Large intestine (tissue), 12 donors: ENCODE measurements around the gene TMEM186. TPM values are rescaled to one million over a fixed set of nuclear protein-coding genes. Genes with fewer than 3 reads are reported as not detected.
"Not testable (repeated sequence)": the region's sequence is repeated elsewhere in the genome, so short reads cannot be mapped to it uniquely, and the experiment has no call there.

ENCODE experiments used
- DNase-seq, 2 donors: peaks; one replicate each; pipeline versions ENCODE4 v3.0.0 to v3.0.0-alpha.2; 2013
- H3K27ac ChIP-seq: one replicate; pipeline ENCODE4 v1.5.1; 2013; ENCODE audit warnings: low read length
- H3K27me3 ChIP-seq: 2 replicates; pipeline ENCODE4 v1.6.1; 2013; ENCODE audit warnings: low read length; ENCODE audit not compliant: control insufficient read depth, insufficient read depth
- H3K36me3 ChIP-seq: 2 replicates; pipeline ENCODE4 v1.6.1; 2013; ENCODE audit warnings: low read length; ENCODE audit not compliant: control insufficient read depth, insufficient read depth
- H3K4me1 ChIP-seq: one replicate; pipeline ENCODE4 v1.6.1; 2013; ENCODE audit warnings: low read length; ENCODE audit not compliant: control insufficient read depth, insufficient read depth
- H3K4me3 ChIP-seq: one replicate; pipeline ENCODE4 v1.5.1; 2013; ENCODE audit warnings: low read length
- H3K9me3 ChIP-seq: one replicate; pipeline ENCODE4 v1.6.1; 2013; ENCODE audit warnings: mild to moderate bottlenecking, low read depth, low read length, moderate library complexity; ENCODE audit not compliant: control insufficient read depth
- WGBS: methylation state at CpG from one replicate; pipeline ENCODE4 v1.1.5; 2013; ENCODE audit warnings: low lambda C conversion rate; ENCODE audit not compliant: insufficient coverage; 5-methylcytosine and 5-hydroxymethylcytosine counted together
- long read RNA-seq, 11 donors: transcript quantifications; one replicate each; lab custom pipeline, GENCODE V29; 2026
- polyA plus RNA-seq: library from polyadenylated mRNA; unstranded; fragments of 120-200 nt; gene quantifications from one replicate; pipeline ENCODE4 v1.2.1, GENCODE V29; 2013

TMEM186 gene
- 19.4 TPM for polyA plus RNA-seq
- long read RNA-seq, donor 1, partial matches to known transcripts: 0 of 1 reads
- long read RNA-seq, donor 1, other reads (novel, unspliced or antisense): 0 of 1 reads
- long read RNA-seq, donor 2, transcript TMEM186-201 (2 exons, 1,448 nt): major isoform, 5 of 5 reads
- long read RNA-seq, donor 2, partial matches to known transcripts: 0 of 5 reads
- long read RNA-seq, donor 2, other reads (novel, unspliced or antisense): 0 of 5 reads
- long read RNA-seq, donor 3: 0 reads
- long read RNA-seq, donor 4, partial matches to known transcripts: 0 of 2 reads
- long read RNA-seq, donor 4, other reads (novel, unspliced or antisense): 0 of 2 reads
- long read RNA-seq, donor 5, partial matches to known transcripts: 26 of 30 reads
- long read RNA-seq, donor 5, other reads (novel, unspliced or antisense): 0 of 30 reads
- long read RNA-seq, donor 6, transcript TMEM186-201 (2 exons, 1,448 nt): major isoform, 5 of 118 reads
- long read RNA-seq, donor 6, partial matches to known transcripts: 101 of 118 reads
- long read RNA-seq, donor 6, other reads (novel, unspliced or antisense): 12 of 118 reads
- long read RNA-seq, donor 7, partial matches to known transcripts: 0 of 1 reads
- long read RNA-seq, donor 7, other reads (novel, unspliced or antisense): 0 of 1 reads
- long read RNA-seq, donor 8, transcript TMEM186-201 (2 exons, 1,448 nt): major isoform, 5 of 5 reads
- long read RNA-seq, donor 8, partial matches to known transcripts: 0 of 5 reads
- long read RNA-seq, donor 8, other reads (novel, unspliced or antisense): 0 of 5 reads
- long read RNA-seq, donor 9, transcript TMEM186-201 (2 exons, 1,448 nt): major isoform, 5 of 37 reads
- long read RNA-seq, donor 9, partial matches to known transcripts: 32 of 37 reads
- long read RNA-seq, donor 9, other reads (novel, unspliced or antisense): 0 of 37 reads
- long read RNA-seq, donor 10, transcript TMEM186-201 (2 exons, 1,448 nt): major isoform, 7 of 78 reads
- long read RNA-seq, donor 10, partial matches to known transcripts: 59 of 78 reads
- long read RNA-seq, donor 10, other reads (novel, unspliced or antisense): 12 of 78 reads
- long read RNA-seq, donor 11, transcript TMEM186-201 (2 exons, 1,448 nt): major isoform, 8 of 8 reads
- long read RNA-seq, donor 11, partial matches to known transcripts: 0 of 8 reads
- long read RNA-seq, donor 11, other reads (novel, unspliced or antisense): 0 of 8 reads

- H3K36me3 ChIP-seq: peaks cover 11% of the 10 kb centered on the region
- no CpG with 5 or more reads among the region's 61 CpGs for whole genome bisulfite sequencing
- H3K9me3 ChIP-seq: no peaks in the 10 kb centered on the region
- peaks cover 16% of the 10 kb centered on the region for H3K4me1 ChIP-seq
- DNase-seq: peak; percentile 97 to 98
- no peaks in the 10 kb centered on the region for H3K27me3 ChIP-seq
- peak within 1 kb of the TSS; percentile 86 for H3K27ac ChIP-seq
- H3K4me3 ChIP-seq: peak within 1 kb of the TSS; percentile 96
These were observed at the start of gene TMEM186, which contains the start of gene PMM2 for GRCh38 chr16:8797364-8798173. Gene TMEM186 (minus strand): TSS chr16:8797639. CDS start chr16:8797614, 25 bp downstream. Gene PMM2 (plus strand): TSS chr16:8797839. CDS start chr16:8797883, 44 bp downstream.

GRCh38 chr16:8847145-8847544 lies 49.7 kb upstream of the TMEM186 start:
- Histone ChIP-seq H3K9me3 (no peaks in the 10 kb centered on the region), H3K4me3 (no peak overlapping the region), H3K27ac (no peak overlapping the region), H3K27me3 (no peaks in the 10 kb centered on the region), H3K4me1 (no peaks in the 10 kb centered on the region), H3K36me3 (peaks cover 49% of the 10 kb centered on the region)
- no CpG with 5 or more reads among the region's 13 CpGs for WGBS
- DNase-seq: no peak

- H3K27me3 ChIP-seq: no peaks in the 10 kb centered on the region
- 40% methylated on average over 1 of the region's 10 CpGs for WGBS
- no peak overlapping the region for H3K4me3 ChIP-seq
- H3K9me3 ChIP-seq: no peaks in the 10 kb centered on the region
- peaks cover 43% of the 10 kb centered on the region for H3K36me3 ChIP-seq
- H3K27ac ChIP-seq: no peak overlapping the region
- H3K4me1 ChIP-seq: no peaks in the 10 kb centered on the region
- no peak for DNase-seq
These were observed 49.0 kb upstream of the TMEM186 start for GRCh38 chr16:8846401-8846932.

- H3K4me3 ChIP-seq: no peak overlapping the region
- no CpG with 5 or more reads among the region's 7 CpGs for WGBS
- H3K27me3 ChIP-seq: no peaks in the 10 kb centered on the region
- no peak for DNase-seq
- H3K36me3 ChIP-seq: peaks cover 40% of the 10 kb centered on the region
- H3K27ac ChIP-seq: no peak overlapping the region
- no peaks in the 10 kb centered on the region for H3K4me1 ChIP-seq
- no peaks in the 10 kb centered on the region for H3K9me3 ChIP-seq
These were observed 48.4 kb upstream of the TMEM186 start for GRCh38 chr16:8845699-8846298.

GRCh38 chr16:8843296-8843695 lies 45.9 kb upstream of the TMEM186 start:
- H3K36me3 ChIP-seq: peaks cover 16% of the 10 kb centered on the region
- not testable (repeated sequence) for H3K27ac ChIP-seq, DNase-seq, H3K9me3 ChIP-seq, H3K4me1 ChIP-seq, H3K27me3 ChIP-seq, H3K4me3 ChIP-seq
- no CpG with 5 or more reads among the region's 12 CpGs for WGBS

GRCh38 chr16:8842016-8842415 lies 44.6 kb upstream of the TMEM186 start:
- not testable (repeated sequence) for H3K9me3 ChIP-seq, H3K27ac ChIP-seq, H3K4me1 ChIP-seq, H3K27me3 ChIP-seq, H3K4me3 ChIP-seq, DNase-seq, H3K36me3 ChIP-seq
- WGBS: 100% methylated on average over 3 of the region's 4 CpGs

GRCh38 chr16:8837594-8837993 lies 40.2 kb upstream of the TMEM186 start:
- not testable (repeated sequence) for DNase-seq, H3K4me1 ChIP-seq, H3K27me3 ChIP-seq, H3K36me3 ChIP-seq, H3K4me3 ChIP-seq, H3K27ac ChIP-seq, H3K9me3 ChIP-seq
- WGBS: 85% methylated on average over 4 of the region's 15 CpGs

GRCh38 chr16:8836797-8837196 lies 39.4 kb upstream of the TMEM186 start:
- WGBS: 77% methylated on average over 6 of the region's 7 CpGs
- DNase-seq: not testable (repeated sequence)

GRCh38 chr16:8832717-8833105 lies 35.3 kb upstream of the TMEM186 start:
- no peak for DNase-seq
- H3K27ac ChIP-seq: no peak overlapping the region
- H3K4me3 ChIP-seq: no peak overlapping the region
- no peaks in the 10 kb centered on the region for H3K9me3 ChIP-seq
- no peaks in the 10 kb centered on the region for H3K27me3 ChIP-seq
- H3K4me1 ChIP-seq: no peaks in the 10 kb centered on the region
- H3K36me3 ChIP-seq: peaks cover 42% of the 10 kb centered on the region
- no CpG with 5 or more reads among the region's 16 CpGs for WGBS

More at GRCh38 chr16:8836797-8837196, 39.4 kb upstream of the TMEM186 start:
- H3K4me1 ChIP-seq, H3K27ac ChIP-seq, H3K9me3 ChIP-seq, H3K4me3 ChIP-seq, H3K27me3 ChIP-seq: not testable (repeated sequence)
- H3K36me3 ChIP-seq: peaks cover 11% of the 10 kb centered on the region
